HepG2 (cell line): ENCODE results near the gene ANXA6.

Source experiments
- CTCF ChIP-seq: sonication (generic); formaldehyde crosslinking; IDR thresholded peaks from 2 replicates; pipeline ENCODE4 v1.5.0; 2020; ENCODE audit warnings: mild to moderate bottlenecking, missing genetic modification reagents, moderate library complexity
- EP300 ChIP-seq, 3 experiments: sonication (generic) in 1 of 3; formaldehyde crosslinking in 1 of 3; IDR thresholded peaks; 2 replicates each; pipeline versions ENCODE4 v1.5.1 to v1.6.1; 2011 to 2020; ENCODE audit warnings: low read depth in 2 of 3, low read length in 2 of 3, borderline replicate concordance in 1 of 3, improper control_type of control experiment in 1 of 3, mild to moderate bottlenecking in 1 of 3, missing genetic modification reagents in 1 of 3, moderate library complexity in 1 of 3
- GABPA ChIP-seq, 2 experiments: IDR thresholded peaks; 2 replicates each; pipeline ENCODE4 v1.6.1; 2011 to 2016; ENCODE audit warnings: low read depth in 2 of 2, low read length in 1 of 2, missing biosample characterization in 1 of 2, missing genetic modification characterization in 1 of 2
- KDM3A ChIP-seq: IDR thresholded peaks from 2 replicates; pipeline ENCODE4 v1.6.1; 2018; ENCODE audit warnings: low read depth, missing compliant biosample characterization
- NFIC ChIP-seq: IDR thresholded peaks from 2 replicates; pipeline ENCODE4 v1.6.1; 2012; ENCODE audit warnings: mild to moderate bottlenecking, low read length, inconsistent platforms
- RERE ChIP-seq: IDR thresholded peaks from 2 replicates; pipeline ENCODE4 v1.6.1; 2016; ENCODE audit warnings: low read depth, missing genetic modification reagents, missing compliant biosample characterization
- SMAD3 ChIP-seq: sonication (generic); formaldehyde crosslinking; IDR thresholded peaks from 2 replicates; pipeline ENCODE4 v1.4.0; 2020; ENCODE audit warnings: missing genetic modification reagents
- UBTF ChIP-seq: sonication (generic); formaldehyde crosslinking; IDR thresholded peaks from 2 replicates; pipeline ENCODE4 v1.4.0; 2020; ENCODE audit warnings: mild to moderate bottlenecking, missing genetic modification reagents
- ZBTB20 ChIP-seq: sonication (generic); formaldehyde crosslinking; IDR thresholded peaks from 2 replicates; pipeline ENCODE4 v1.8.1; 2023; ENCODE audit warnings: missing genetic modification reagents, low read depth, mild to moderate bottlenecking, borderline replicate concordance
- ZBTB21 ChIP-seq: sonication (generic); formaldehyde crosslinking; IDR thresholded peaks from 2 replicates; pipeline ENCODE4 v1.4.0; 2020; ENCODE audit warnings: missing genetic modification reagents
- ZNF10 ChIP-seq: sonication (generic); formaldehyde crosslinking; IDR thresholded peaks from 2 replicates; pipeline ENCODE4 v1.4.0; 2020; ENCODE audit warnings: mild to moderate bottlenecking, low read depth, missing genetic modification reagents, borderline replicate concordance
- ZNF275 ChIP-seq: sonication (generic); formaldehyde crosslinking; IDR thresholded peaks from 2 replicates; pipeline ENCODE4 v1.8.0; 2022; ENCODE audit warnings: missing genetic modification reagents, mild to moderate bottlenecking, inconsistent platforms, borderline replicate concordance
- ZNF678 ChIP-seq: sonication (generic); formaldehyde crosslinking; IDR thresholded peaks from 2 replicates; pipeline ENCODE4 v1.4.0; 2020; ENCODE audit warnings: mild to moderate bottlenecking, missing genetic modification reagents
- ZNF768 ChIP-seq: sonication (generic); formaldehyde crosslinking; IDR thresholded peaks from 2 replicates; pipeline ENCODE4 v1.4.0; 2020; ENCODE audit warnings: missing genetic modification reagents

GRCh38 chr5:151191661-151192060, 34.1 kb upstream of the ANXA6 start:
- TF ChIP-seq ZNF768 (CRISPR knock-in tag) (no peak), UBTF (CRISPR knock-in tag) (no peak), ZBTB20 (CRISPR knock-in tag) (no peak), SMAD3 (CRISPR knock-in tag) (no peak), KDM3A (CRISPR knock-in tag) (no peak), ZNF678 (CRISPR knock-in tag) (no peak), ZBTB21 (CRISPR knock-in tag) (no peak), GABPA (IDR thresholded peaks at IDR 0.05; ENCODE audit: low read depth, low read length) (no peak), GABPA (CRISPR knock-in tag; IDR thresholded peaks at IDR 0.05; ENCODE audit: low read depth) (no peak), CTCF (CRISPR knock-in tag) (no peak), NFIC (no peak), EP300 (IDR thresholded peaks at IDR 0.05; ENCODE audit: low read depth in 2 of 2, low read length in 2 of 2) (no peak), EP300 (CRISPR knock-in tag; IDR thresholded peaks at IDR 0.05; ENCODE audit: borderline replicate concordance) (no peak), RERE (CRISPR knock-in tag) (no peak), ZNF10 (CRISPR knock-in tag) (no peak), ZNF275 (CRISPR knock-in tag) (no peak)
